Colonic mucosa (tissue), 4 donors: Measurements from ENCODE around the gene PRKCH. TPM values are rescaled to one million over a fixed set of nuclear protein-coding genes. Genes with fewer than 3 reads are reported as not detected.

Experiments
- DNase-seq: peaks from one replicate; pipeline ENCODE4 v3.0.0-alpha.2; 2020
- H3K27ac ChIP-seq: fragments of 200-600 bp; one replicate; pipeline ENCODE4 v1.8.0; 2021
- H3K27me3 ChIP-seq: fragments of 200-600 bp; one replicate; pipeline ENCODE4 v1.8.0; 2021
- H3K36me3 ChIP-seq: fragments of 200-600 bp; one replicate; pipeline ENCODE4 v1.8.0; 2021
- H3K4me1 ChIP-seq: fragments of 200-600 bp; one replicate; pipeline ENCODE4 v1.8.0; 2021; ENCODE audit warnings: mild to moderate bottlenecking
- H3K4me3 ChIP-seq: fragments of 200-600 bp; one replicate; pipeline ENCODE4 v1.8.0; 2021
- H3K9ac ChIP-seq, 2 donors: one replicate each; pipeline ENCODE4 v1.7.0; 2013; ENCODE audit warnings: control low read depth in 2 of 2, low read depth in 2 of 2, low read length in 2 of 2
- H3K9me3 ChIP-seq: fragments of 200-600 bp; one replicate; pipeline ENCODE4 v1.8.0; 2021
- intact Hi-C: fragments of 100-400 bp; cut with DNase I; formaldehyde crosslinking; loops from one replicate; pipeline ENCODE4 v1.14.1; 2022
- total RNA-seq, 2 donors: library from RNA; stranded (reverse); fragmentation: NEBNext Ultra II Directional in 1 of 2; extraction: Animal tissue kit (Norgen Biotek cat#: 25700) in 1 of 2; gene quantifications; one replicate each; pipeline ENCODE4 v1.2.1, GENCODE V29; 2021
- TF ChIP-seq, protein P1 (sequence below): fragments of 200-600 bp; IDR thresholded peaks from one replicate; pipeline ENCODE4 v1.8.0; 2022; ENCODE audit warnings: antibody characterized with exemption, mild to moderate bottlenecking
- donor health status: healthy.
- donor health status: DM: no; HTN: no; CAD: no.
- donor health status: DM: no; HTN: no; CAD: no.

PRKCH gene
- total RNA-seq, 2 donors from 2014 or later = 11.4 to 11.5 TPM

DNA sequence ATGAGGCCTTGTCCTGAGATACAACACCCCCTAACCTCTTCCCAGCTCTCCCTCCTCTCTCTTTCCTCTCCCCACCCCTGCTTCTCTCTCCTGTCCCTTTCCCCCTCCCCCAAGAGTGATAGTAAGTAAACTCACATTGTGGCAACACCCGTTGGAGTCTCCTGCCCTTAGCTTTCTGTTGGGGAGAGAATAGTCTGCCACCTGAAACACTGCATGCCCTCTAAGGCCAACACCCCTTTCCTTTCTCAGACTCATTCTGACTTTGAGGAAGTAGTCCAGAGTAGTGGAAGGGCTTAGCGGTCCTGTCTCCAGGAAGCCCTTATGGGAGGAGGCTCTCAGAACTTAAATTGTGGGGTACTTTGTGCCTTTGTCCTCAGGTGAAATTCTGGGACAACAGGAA lies 95.2 kb downstream of the PRKCH start:
- Histone ChIP-seq H3K4me3 (no peak overlapping the region), H3K9me3 (no peaks in the 10 kb centered on the region), H3K9ac (no peak overlapping the region), H3K27me3 (no peaks in the 10 kb centered on the region), H3K36me3 (no peaks in the 10 kb centered on the region), H3K27ac (no peak overlapping the region), H3K4me1 (no peaks in the 10 kb centered on the region)
- DNase-seq = no peak
- TF ChIP-seq, protein P1, sequence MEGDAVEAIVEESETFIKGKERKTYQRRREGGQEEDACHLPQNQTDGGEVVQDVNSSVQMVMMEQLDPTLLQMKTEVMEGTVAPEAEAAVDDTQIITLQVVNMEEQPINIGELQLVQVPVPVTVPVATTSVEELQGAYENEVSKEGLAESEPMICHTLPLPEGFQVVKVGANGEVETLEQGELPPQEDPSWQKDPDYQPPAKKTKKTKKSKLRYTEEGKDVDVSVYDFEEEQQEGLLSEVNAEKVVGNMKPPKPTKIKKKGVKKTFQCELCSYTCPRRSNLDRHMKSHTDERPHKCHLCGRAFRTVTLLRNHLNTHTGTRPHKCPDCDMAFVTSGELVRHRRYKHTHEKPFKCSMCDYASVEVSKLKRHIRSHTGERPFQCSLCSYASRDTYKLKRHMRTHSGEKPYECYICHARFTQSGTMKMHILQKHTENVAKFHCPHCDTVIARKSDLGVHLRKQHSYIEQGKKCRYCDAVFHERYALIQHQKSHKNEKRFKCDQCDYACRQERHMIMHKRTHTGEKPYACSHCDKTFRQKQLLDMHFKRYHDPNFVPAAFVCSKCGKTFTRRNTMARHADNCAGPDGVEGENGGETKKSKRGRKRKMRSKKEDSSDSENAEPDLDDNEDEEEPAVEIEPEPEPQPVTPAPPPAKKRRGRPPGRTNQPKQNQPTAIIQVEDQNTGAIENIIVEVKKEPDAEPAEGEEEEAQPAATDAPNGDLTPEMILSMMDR = no peak
- intact Hi-C loops = no loop called here

DNA sequence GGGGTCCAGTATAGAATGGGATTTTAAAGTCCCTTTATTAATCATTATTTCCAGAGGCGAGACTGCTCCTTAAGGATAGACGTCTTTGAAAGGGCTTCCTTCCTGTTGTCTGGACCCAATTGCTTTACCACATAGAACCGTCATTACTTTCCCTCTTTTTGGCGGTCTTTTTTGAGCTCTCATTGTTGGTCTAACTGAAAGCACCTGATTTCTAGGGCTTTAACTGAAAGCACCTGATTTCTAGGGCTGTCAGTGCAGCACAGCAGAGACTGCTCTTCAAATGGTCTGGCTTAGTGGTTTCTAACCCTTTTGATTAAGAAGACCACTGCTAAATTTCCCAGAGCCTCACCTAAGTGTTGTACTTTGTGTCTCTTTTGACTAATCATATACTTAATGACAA lies 95.8 kb downstream of the PRKCH start:
- intact Hi-C loops = no loop called here
- no peaks in the 10 kb centered on the region for H3K9me3 ChIP-seq
- H3K4me1 ChIP-seq = no peaks in the 10 kb centered on the region

DNA sequence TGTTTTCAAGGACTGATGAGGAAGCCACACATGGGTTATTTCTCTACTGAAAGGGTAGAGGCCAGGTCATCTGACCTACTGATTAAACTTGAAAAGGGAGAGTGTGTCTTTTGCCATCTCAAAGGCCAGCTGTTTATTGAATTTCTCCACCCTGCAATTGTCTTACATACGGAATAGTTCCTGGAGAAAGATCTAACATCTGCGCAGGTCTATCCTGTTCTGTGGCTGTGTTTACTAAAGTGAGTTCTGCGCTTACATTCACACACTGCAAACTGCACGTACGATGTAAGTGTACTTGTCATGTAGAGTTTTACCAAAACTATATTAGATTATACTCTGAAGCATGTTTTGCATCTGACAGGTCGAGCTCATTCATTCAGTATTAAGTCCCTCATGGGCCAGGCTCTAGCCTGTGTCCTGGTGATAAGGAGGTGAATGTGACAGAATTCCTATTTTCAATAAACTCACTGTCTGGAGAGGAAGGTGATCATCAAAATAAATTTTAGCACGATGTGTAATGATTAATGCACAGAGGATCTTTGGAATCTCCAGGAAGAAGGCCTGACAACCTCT lies 96.6 kb downstream of the PRKCH start:
- Histone ChIP-seq H3K9me3 (no peaks in the 10 kb centered on the region), H3K9ac (no peak overlapping the region), H3K4me1 (no peaks in the 10 kb centered on the region), H3K27ac (no peak overlapping the region), H3K4me3 (no peak overlapping the region), H3K36me3 (no peaks in the 10 kb centered on the region), H3K27me3 (no peaks in the 10 kb centered on the region)
- intact Hi-C loops = no loop called here
- TF ChIP-seq, protein P1 = no peak
- DNase-seq = no peak

More for the DNA sequence above, 95.8 kb downstream of the PRKCH start:
- DNase-seq = no peak
- Histone ChIP-seq H3K36me3 (no peaks in the 10 kb centered on the region), H3K27ac (no peak overlapping the region), H3K27me3 (no peaks in the 10 kb centered on the region), H3K9ac (no peak overlapping the region), H3K4me3 (no peak overlapping the region)
- TF ChIP-seq, protein P1 = no peak

DNA sequence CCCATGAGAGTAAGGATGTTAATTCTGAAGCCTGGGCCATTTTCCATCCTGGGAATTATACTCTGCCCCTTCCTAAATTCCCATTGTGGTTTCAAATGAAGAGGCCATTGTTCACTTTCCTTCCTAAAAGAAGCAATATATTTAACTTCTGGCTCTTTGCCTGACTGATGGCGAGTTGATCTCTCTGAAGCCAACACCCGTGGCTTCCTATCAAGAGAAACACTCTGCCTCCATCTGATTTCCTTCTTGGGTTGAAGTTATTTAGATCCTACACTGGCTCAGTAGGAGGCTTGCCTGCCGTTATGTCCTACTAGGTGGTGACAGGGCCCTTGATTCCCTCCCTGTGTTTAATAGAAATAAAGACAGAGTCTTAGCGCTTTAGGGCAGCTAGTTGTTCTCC lies 97.4 kb downstream of the PRKCH start:
- H3K4me3 ChIP-seq = no peak overlapping the region
- no peak overlapping the region for H3K27ac ChIP-seq
- DNase-seq = no peak
- TF ChIP-seq, protein P1 = no peak
- no peaks in the 10 kb centered on the region for H3K4me1 ChIP-seq
- no peak overlapping the region for H3K9ac ChIP-seq
- no peaks in the 10 kb centered on the region for H3K9me3 ChIP-seq
- intact Hi-C loops = no loop called here
- no peaks in the 10 kb centered on the region for H3K36me3 ChIP-seq
- no peaks in the 10 kb centered on the region for H3K27me3 ChIP-seq

DNA sequence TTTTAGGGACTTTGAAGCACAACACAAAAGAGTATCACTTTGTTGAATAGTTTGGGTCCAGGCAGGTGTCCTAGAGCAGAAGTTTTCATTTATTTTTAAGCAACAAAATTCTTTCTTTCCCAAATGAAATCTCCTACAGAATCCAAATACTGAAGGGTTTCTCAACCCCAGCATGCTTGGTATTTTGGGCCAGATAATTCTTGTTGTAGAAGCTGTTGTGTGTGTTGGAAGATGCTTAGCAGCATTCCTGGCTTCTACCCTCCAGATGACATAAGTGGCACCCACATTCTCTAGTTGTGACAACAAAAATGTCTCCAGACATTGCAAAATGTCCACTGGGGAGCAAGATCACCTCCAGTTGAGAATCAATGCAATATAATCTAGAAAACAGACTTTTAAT lies 97.8 kb downstream of the PRKCH start:
- Histone ChIP-seq H3K27me3 (no peaks in the 10 kb centered on the region), H3K4me3 (no peak overlapping the region), H3K9me3 (no peaks in the 10 kb centered on the region), H3K36me3 (no peaks in the 10 kb centered on the region), H3K4me1 (no peaks in the 10 kb centered on the region), H3K9ac (no peak overlapping the region), H3K27ac (no peak overlapping the region)
- TF ChIP-seq, protein P1 = no peak
- intact Hi-C loops = no loop called here
- DNase-seq = no peak
